SK-N-SH (cell line): ENCODE measurements around the gene ACBD6.

Source experiments
- MAX ChIP-seq: IDR thresholded peaks from 2 replicates; pipeline ENCODE4 v1.4.0; 2012; ENCODE audit warnings: low read depth
- REST ChIP-seq: IDR thresholded peaks from 2 replicates; pipeline ENCODE4 v1.6.1; 2012; ENCODE audit warnings: mild to moderate bottlenecking, low read depth, low read length, moderate library complexity
- TF ChIP-seq, protein P1 (sequence below): fragments of 200-600 bp; sonication (generic); IDR thresholded peaks from 2 replicates; pipeline ENCODE4 v1.6.1; 2017; ENCODE audit warnings: antibody characterized with exemption, mild to moderate bottlenecking, moderate library complexity

DNA sequence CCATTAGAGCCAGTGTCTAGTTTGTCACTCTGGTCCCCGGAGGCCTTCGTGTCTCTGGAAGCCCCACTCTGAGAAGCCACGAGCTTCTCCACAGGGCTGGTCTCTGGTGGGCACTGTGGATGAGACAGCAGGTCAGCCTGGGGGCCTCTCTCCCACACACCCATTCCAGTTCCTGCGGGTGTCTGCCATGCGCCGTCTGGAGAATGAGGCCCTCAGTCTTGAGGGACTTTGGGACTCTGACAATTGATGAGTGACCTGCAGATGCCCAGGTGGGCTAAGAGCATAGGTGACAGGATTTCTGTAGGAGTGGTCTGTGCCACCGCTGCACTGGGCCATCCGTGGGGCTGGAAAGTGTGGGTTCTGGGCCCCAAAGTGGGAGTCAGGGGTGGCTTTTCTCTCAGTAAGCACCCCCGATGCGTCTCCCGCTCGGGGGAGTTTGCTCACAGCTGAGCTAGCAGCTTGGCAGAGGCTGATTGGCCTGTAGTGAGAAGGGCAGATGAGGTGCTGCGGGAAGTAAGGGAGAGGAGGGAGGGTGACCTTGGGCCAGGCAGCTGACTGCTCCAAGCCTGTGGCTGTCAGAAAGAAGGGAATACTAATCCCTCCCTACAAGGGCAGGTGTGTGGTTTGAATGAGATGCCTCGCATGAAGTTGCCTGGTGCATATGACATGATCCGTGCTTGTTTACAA lies 245.9 kb downstream of the ACBD6 start:
- TF ChIP-seq MAX = no peak
- TF ChIP-seq REST = no peak
- TF ChIP-seq, protein P1, sequence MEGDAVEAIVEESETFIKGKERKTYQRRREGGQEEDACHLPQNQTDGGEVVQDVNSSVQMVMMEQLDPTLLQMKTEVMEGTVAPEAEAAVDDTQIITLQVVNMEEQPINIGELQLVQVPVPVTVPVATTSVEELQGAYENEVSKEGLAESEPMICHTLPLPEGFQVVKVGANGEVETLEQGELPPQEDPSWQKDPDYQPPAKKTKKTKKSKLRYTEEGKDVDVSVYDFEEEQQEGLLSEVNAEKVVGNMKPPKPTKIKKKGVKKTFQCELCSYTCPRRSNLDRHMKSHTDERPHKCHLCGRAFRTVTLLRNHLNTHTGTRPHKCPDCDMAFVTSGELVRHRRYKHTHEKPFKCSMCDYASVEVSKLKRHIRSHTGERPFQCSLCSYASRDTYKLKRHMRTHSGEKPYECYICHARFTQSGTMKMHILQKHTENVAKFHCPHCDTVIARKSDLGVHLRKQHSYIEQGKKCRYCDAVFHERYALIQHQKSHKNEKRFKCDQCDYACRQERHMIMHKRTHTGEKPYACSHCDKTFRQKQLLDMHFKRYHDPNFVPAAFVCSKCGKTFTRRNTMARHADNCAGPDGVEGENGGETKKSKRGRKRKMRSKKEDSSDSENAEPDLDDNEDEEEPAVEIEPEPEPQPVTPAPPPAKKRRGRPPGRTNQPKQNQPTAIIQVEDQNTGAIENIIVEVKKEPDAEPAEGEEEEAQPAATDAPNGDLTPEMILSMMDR = no peak
